Large intestine (tissue), 3 donors: Measurements from ENCODE around the gene TBC1D10B. TPM values are rescaled to one million over a fixed set of nuclear protein-coding genes. Genes with fewer than 3 reads are reported as not detected.
"Not testable (repeated sequence)": the region's sequence is repeated elsewhere in the genome, so short reads cannot be mapped to it uniquely, and the experiment has no call there.

ENCODE experiments used
- DNase-seq, 2 donors: peaks; one replicate each; pipeline versions ENCODE4 v3.0.0 to v3.0.0-alpha.2; 2013
- H3K27ac ChIP-seq: one replicate; pipeline ENCODE4 v1.5.1; 2013; ENCODE audit warnings: low read length
- H3K27me3 ChIP-seq: 2 replicates; pipeline ENCODE4 v1.6.1; 2013; ENCODE audit warnings: low read length; ENCODE audit not compliant: control insufficient read depth, insufficient read depth
- H3K36me3 ChIP-seq: 2 replicates; pipeline ENCODE4 v1.6.1; 2013; ENCODE audit warnings: low read length; ENCODE audit not compliant: control insufficient read depth, insufficient read depth
- H3K4me1 ChIP-seq: one replicate; pipeline ENCODE4 v1.6.1; 2013; ENCODE audit warnings: low read length; ENCODE audit not compliant: control insufficient read depth, insufficient read depth
- H3K4me3 ChIP-seq: one replicate; pipeline ENCODE4 v1.5.1; 2013; ENCODE audit warnings: low read length
- H3K9me3 ChIP-seq: one replicate; pipeline ENCODE4 v1.6.1; 2013; ENCODE audit warnings: mild to moderate bottlenecking, low read depth, low read length, moderate library complexity; ENCODE audit not compliant: control insufficient read depth
- WGBS: methylation state at CpG from one replicate; pipeline ENCODE4 v1.1.5; 2013; ENCODE audit warnings: low lambda C conversion rate; ENCODE audit not compliant: insufficient coverage; 5-methylcytosine and 5-hydroxymethylcytosine counted together
- polyA plus RNA-seq: library from polyadenylated mRNA; unstranded; fragments of 120-200 nt; gene quantifications from one replicate; pipeline ENCODE4 v1.2.1, GENCODE V29; 2013

TBC1D10B gene
- polyA plus RNA-seq, 1 donor = 41.5 TPM

- H3K36me3 ChIP-seq = peaks cover 16% of the 10 kb centered on the region
- no peak for DNase-seq
- no peak overlapping the region for H3K4me3 ChIP-seq
- no peak overlapping the region for H3K27ac ChIP-seq
- peaks cover 27% of the 10 kb centered on the region for H3K4me1 ChIP-seq
- H3K9me3 ChIP-seq = peaks cover 7% of the 10 kb centered on the region
- no peaks in the 10 kb centered on the region for H3K27me3 ChIP-seq
- WGBS = no CpG with 5 or more reads among the region's 4 CpGs
Measured at GRCh38 chr16:30397056-30397455, 26.8 kb upstream of the TBC1D10B start.

DNA sequence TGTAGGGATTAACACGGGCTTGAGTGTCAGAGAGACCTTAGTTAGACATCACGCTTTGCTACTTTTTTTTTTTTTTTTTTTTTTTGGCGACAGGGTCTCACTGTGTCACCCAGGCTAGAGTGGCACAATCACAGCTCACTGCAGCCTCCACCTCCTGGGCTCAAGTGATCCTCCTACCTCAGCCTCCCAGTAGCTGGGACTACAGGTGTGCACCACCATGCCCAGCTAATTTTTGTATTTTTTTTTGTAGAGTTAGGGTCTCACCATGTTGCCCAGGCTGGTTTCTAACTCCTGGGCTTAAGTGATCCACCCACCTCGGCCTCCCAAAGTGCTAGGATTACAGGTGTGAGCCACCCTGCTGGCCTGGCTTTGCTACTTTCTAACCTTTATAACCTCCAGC lies 26.3 kb upstream of the TBC1D10B start:
- H3K9me3 ChIP-seq, H3K4me3 ChIP-seq, H3K27ac ChIP-seq, DNase-seq, H3K27me3 ChIP-seq: not testable (repeated sequence)
- Histone ChIP-seq H3K4me1 (peaks cover 26% of the 10 kb centered on the region), H3K36me3 (peaks cover 16% of the 10 kb centered on the region)
- WGBS = no CpG with 5 or more reads among the region's 4 CpGs

DNA sequence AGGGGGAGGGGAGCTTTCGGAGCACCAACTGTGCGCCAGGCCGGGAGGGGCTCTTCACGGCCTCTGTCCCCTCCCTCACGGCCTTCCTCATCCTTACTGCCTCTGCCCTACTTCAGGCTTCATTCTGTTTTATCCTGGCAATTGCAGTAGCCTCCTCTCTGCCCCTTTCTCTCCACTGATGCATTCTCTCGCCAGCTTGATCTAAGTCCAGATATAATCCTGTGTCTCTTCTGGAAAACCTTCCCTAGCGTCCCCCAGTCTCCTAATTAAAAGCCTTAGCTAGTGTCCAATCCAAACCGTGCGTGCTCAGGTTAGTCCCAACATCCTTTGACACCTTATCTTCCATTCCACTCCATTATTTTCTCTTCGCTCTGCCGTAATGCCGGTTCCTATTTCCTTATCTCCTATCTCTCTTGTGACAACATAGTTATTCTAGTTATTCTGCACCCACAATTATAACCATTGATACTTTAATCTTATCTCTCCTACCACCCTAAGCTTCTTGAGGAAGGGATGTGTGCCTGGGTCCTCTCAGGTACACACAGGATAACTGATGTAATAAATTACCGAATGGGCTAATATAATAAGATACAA lies 25.8 kb upstream of the TBC1D10B start:
- peaks cover 21% of the 10 kb centered on the region for H3K4me1 ChIP-seq
- peak overlapping the region; percentile 80 for H3K4me3 ChIP-seq
- peaks cover 7% of the 10 kb centered on the region for H3K9me3 ChIP-seq
- H3K27me3 ChIP-seq = no peaks in the 10 kb centered on the region
- WGBS = 7% methylated on average over 7 of the region's 13 CpGs
- H3K36me3 ChIP-seq = peaks cover 16% of the 10 kb centered on the region
- H3K27ac ChIP-seq = peak overlapping the region; percentile 66
- DNase-seq = peak in 1 of 2 donors; percentile 53

DNA sequence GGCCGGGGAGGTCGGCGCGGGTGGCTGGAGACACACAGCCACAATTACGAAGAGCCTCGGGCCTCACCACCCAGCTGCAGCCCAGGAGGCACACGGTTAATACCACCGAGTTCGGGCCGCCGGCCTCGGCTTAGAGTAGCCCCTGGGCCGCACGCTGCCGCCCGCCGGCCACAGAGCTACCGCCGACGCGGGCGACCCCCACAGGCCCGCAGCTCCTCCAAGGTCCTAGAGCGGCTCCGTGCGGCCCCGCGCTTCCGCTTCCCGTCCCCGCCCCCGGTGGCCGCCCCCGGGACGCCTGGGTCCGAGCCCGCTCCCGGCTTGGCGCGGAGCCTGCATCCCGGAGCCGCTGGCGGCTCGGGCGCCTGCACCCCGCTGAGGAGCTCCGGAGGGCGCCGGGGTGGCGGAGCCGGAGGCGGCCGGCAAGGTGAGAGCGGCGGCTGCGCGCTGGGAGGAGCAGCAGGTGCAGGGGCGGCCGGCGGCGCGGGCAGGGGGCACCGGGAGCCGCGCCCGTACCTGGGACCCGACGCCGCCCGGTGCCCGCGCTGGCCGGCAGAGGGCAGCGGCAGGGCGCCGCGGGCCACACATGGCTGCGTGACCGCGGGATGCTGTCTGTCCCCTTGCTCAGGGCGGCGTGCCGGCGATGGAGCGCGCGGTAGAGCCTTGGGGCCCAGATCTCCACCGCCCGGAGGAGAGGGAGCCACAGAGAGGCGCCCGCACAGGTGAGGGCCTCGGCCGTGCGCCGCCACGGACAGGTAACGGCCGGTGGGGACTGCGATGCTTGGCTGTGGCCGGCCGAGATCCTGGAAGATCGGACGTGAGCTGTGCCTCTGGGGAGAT lies 25.1 kb upstream of the TBC1D10B start, which contains the start of gene ZNF48:
Gene ZNF48, plus strand, starts transcription at position 266 of the 837 bp plus-strand sequence. Its CDS starts 375 bp downstream, at position 641.
- WGBS = no CpG with 5 or more reads among the region's 103 CpGs
- Histone ChIP-seq H3K36me3 (peaks cover 16% of the 10 kb centered on the region), H3K9me3 (peaks cover 7% of the 10 kb centered on the region), H3K27me3 (no peaks in the 10 kb centered on the region), H3K27ac (peak within 1 kb of the TSS; percentile 70), H3K4me3 (peak within 1 kb of the TSS; percentile 80), H3K4me1 (peaks cover 20% of the 10 kb centered on the region)
- peak; percentile 83 to 93 for DNase-seq

DNA sequence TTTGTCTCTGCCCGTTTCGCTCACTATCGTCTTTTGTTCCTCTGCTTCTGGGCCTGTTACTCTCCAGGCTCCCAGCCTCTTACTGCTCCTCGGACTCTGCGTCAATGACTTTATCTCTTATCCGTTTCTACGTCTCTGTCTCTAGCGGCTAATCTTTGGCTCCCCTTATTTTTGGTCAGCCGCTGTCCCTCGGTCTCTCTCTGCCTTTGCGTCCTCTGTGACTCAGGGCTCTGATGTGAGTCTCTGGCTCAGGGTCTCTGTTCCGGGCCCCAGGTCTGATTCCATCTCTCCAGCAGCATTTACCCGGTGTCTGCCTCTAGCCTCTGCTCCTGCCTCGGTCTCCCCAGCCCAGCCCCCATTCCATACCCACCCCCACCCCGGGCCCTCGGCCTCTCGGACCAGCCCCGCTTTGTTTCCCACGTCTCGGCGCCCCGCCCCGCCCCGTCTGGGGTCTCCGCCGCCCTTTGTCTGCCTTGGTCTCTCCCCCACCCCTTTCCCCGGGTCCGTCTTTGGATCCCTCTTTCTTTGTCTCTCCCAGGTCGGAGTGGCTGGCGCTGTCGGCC lies 24.4 kb upstream of the TBC1D10B start:
- peak overlapping the region; percentile 70 for H3K4me3 ChIP-seq
- DNase-seq = peak in 1 of 2 donors; percentile 45
- H3K27ac ChIP-seq = peak overlapping the region; percentile 70
- no peaks in the 10 kb centered on the region for H3K27me3 ChIP-seq
- peaks cover 16% of the 10 kb centered on the region for H3K36me3 ChIP-seq
- H3K4me1 ChIP-seq = peaks cover 17% of the 10 kb centered on the region
- peaks cover 3% of the 10 kb centered on the region for H3K9me3 ChIP-seq
- 18% methylated on average over 3 of the region's 31 CpGs for WGBS

- no peak for DNase-seq
- Histone ChIP-seq H3K27ac (no peak overlapping the region), H3K27me3 (no peaks in the 10 kb centered on the region), H3K36me3 (peaks cover 2% of the 10 kb centered on the region), H3K9me3 (no peaks in the 10 kb centered on the region), H3K4me3 (no peak overlapping the region), H3K4me1 (peaks cover 5% of the 10 kb centered on the region)
- WGBS = 43% methylated on average over 1 of the region's 2 CpGs
Measured at GRCh38 chr16:30383521-30383920, 13.2 kb upstream of the TBC1D10B start.

GRCh38 chr16:30382111-30382881 lies 12.0 kb upstream of the TBC1D10B start, which contains the start of gene SEPTIN1:
Gene SEPTIN1 (minus strand): TSS chr16:30382561. CDS start chr16:30382542, 19 bp downstream.
- no peaks in the 10 kb centered on the region for H3K9me3 ChIP-seq
- DNase-seq = no peak
- H3K27me3 ChIP-seq = no peaks in the 10 kb centered on the region
- no CpG with 5 or more reads among the region's 12 CpGs for WGBS
- H3K4me3 ChIP-seq = no peak within 1 kb of the TSS
- no peak within 1 kb of the TSS for H3K27ac ChIP-seq
- peaks cover 7% of the 10 kb centered on the region for H3K4me1 ChIP-seq
- peaks cover 2% of the 10 kb centered on the region for H3K36me3 ChIP-seq

DNA sequence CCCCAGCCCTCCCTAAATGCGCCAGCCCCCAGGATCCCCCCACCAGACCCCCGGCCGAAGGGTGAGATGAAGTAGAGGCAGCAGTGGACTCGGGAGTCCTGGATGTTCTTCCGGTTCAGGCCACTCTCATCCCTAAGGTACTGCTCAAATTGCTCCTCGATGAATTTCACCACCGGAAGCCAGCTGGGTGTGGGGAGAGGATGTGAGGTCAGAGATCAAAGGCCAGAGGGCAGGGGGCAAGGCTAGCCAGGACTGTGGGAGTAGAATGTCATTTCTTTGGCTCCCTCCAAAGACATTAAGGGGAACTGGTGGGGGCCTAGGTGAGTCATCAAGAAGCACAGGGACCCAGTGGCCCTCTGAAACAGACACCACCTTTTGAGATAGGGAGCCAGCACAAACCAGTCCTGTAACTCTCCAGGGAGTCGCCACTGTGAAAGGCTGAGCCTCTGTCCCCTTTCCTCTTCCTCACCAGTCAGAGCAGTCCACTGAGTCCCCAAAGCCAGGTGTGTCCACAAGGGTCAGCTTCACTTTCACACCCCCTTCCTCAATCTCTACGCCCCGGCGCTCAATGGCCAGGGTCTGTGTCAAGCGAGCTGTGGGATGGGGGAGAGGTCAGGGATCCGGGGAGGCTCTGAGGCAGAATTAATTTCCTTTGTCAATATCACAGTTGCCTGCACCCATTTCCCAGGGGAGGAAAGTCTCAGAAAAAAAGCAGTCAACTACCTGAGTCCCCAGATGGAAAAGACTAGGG lies 11.2 kb upstream of the TBC1D10B start:
- no peak for DNase-seq
- Histone ChIP-seq H3K27me3 (no peaks in the 10 kb centered on the region), H3K36me3 (peaks cover 2% of the 10 kb centered on the region), H3K27ac (no peak overlapping the region), H3K4me3 (no peak overlapping the region), H3K4me1 (peaks cover 10% of the 10 kb centered on the region), H3K9me3 (no peaks in the 10 kb centered on the region)
- no CpG with 5 or more reads among the region's 13 CpGs for WGBS

DNA sequence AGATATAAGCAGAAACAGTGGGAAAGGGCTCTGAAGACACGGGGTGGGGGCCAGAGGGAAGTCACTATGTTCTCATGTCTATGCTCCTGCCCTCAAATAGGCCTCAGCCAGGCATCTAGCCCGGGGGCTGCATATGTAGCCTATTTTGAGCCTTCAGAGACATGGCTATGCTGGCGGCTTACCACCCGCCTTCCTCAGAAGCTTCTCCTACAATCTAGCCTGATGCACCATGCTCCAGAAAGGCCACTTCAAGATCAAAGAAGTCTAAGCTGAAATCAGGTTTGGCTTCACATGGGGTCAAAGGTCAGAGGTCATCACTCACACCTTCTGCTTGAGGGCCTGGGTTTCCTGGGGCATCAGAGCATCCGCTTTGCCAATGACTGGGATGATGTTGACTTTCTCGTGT lies 10.5 kb upstream of the TBC1D10B start:
- WGBS = no CpG with 5 or more reads among the region's 6 CpGs
- no peaks in the 10 kb centered on the region for H3K9me3 ChIP-seq
- H3K27me3 ChIP-seq = no peaks in the 10 kb centered on the region
- no peak for DNase-seq
- H3K36me3 ChIP-seq = peaks cover 2% of the 10 kb centered on the region
- no peak overlapping the region for H3K4me3 ChIP-seq
- H3K4me1 ChIP-seq = peaks cover 10% of the 10 kb centered on the region
- H3K27ac ChIP-seq = no peak overlapping the region
